PC-3 (cell line): ENCODE measurements around the gene PDE6G. TPM values are rescaled to one million over a fixed set of nuclear protein-coding genes. Genes with fewer than 3 reads are reported as not detected.
A peak's percentile ranks its signal among the peaks of the same experiment; 100 is the strongest.

Source experiments
- ATAC-seq: fragments of 200-7000 bp; cut with Tn5 transposase; 2 replicates; pipeline ENCODE4 v1.9.1; 2020; ENCODE audit warnings: mild to moderate bottlenecking, moderate library complexity
- BruUV-seq: library from RNA; stranded (reverse); fragments of 400-500 nt; replicated peaks from 2 replicates; lab custom pipeline; 2021; lab: Mats Ljungman, UMichigan
- CTCF ChIA-PET: fragments of 300-600 bp; sonication (Branson Sonifier 250); formaldehyde crosslinking; loops from one replicate; lab custom pipeline; 2022; ENCODE audit warnings: antibody characterized with exemption; lab: Charles Lee
- POLR2A ChIA-PET: fragments of 300-600 bp; sonication (Branson Sonifier 250); formaldehyde crosslinking; loops from one replicate; lab custom pipeline; 2022; ENCODE audit warnings: antibody characterized with exemption; ENCODE audit not compliant: unreplicated experiment; lab: Charles Lee
- DNase-seq: peaks from one replicate; pipeline ENCODE4 v3.0.0-alpha.2; 2015
- H2AFZ ChIP-seq: fragments of 300-600 bp; sonication (generic); 2 replicates; pipeline ENCODE4 v1.6.0; 2016; ENCODE audit warnings: antibody characterized with exemption, low read length
- H3F3A ChIP-seq: fragments of 300-600 bp; sonication (generic); one replicate; pipeline ENCODE4 v1.6.0; 2017; ENCODE audit warnings: antibody characterized with exemption, low read length, control low read depth, mild to moderate bottlenecking; ENCODE audit not compliant: unreplicated experiment
- H3K27ac ChIP-seq: fragments of 300-600 bp; sonication (generic); 2 replicates; pipeline ENCODE4 v1.5.1; 2016; ENCODE audit warnings: mild to moderate bottlenecking, low read length
- H3K27me3 ChIP-seq: fragments of 300-600 bp; sonication (generic); 2 replicates; pipeline ENCODE4 v1.6.1; 2016; ENCODE audit warnings: low read length, mixed read lengths
- H3K36me3 ChIP-seq: fragments of 300-600 bp; sonication (generic); 2 replicates; pipeline ENCODE4 v1.6.1; 2016; ENCODE audit warnings: low read depth, mixed run types, low read length, mixed read lengths
- H3K4me1 ChIP-seq: fragments of 300-600 bp; sonication (generic); 2 replicates; pipeline ENCODE4 v1.5.1; 2016; ENCODE audit warnings: low read length; ENCODE audit not compliant: insufficient read depth
- H3K4me2 ChIP-seq: fragments of 300-600 bp; sonication (generic); 2 replicates; pipeline ENCODE4 v1.6.0; 2016; ENCODE audit warnings: low read length
- H3K4me3 ChIP-seq: fragments of 300-600 bp; sonication (generic); 2 replicates; pipeline ENCODE4 v1.5.1; 2016; ENCODE audit warnings: mild to moderate bottlenecking, low read length, mixed read lengths
- H3K79me2 ChIP-seq: fragments of 300-600 bp; sonication (generic); 2 replicates; pipeline ENCODE4 v1.6.1; 2017; ENCODE audit warnings: low read length, mixed read lengths
- H3K9ac ChIP-seq: fragments of 300-600 bp; sonication (generic); 2 replicates; pipeline ENCODE4 v1.6.0; 2016; ENCODE audit warnings: mild to moderate bottlenecking, low read length
- H3K9me2 ChIP-seq: fragments of 300-600 bp; sonication (generic); replicated peaks from 2 replicates; pipeline ENCODE4 v1.6.1; 2016; ENCODE audit warnings: mixed run types, low read length, mixed read lengths
- H3K9me3 ChIP-seq: fragments of 300-600 bp; sonication (generic); 2 replicates; pipeline ENCODE4 v1.6.1; 2016; ENCODE audit warnings: low read length, mixed read lengths
- H4K20me1 ChIP-seq: fragments of 300-600 bp; sonication (generic); 2 replicates; pipeline ENCODE4 v1.6.1; 2016; ENCODE audit warnings: low read length, mixed read lengths
- EZH2 ChIP-seq: fragments of 300-600 bp; sonication (generic); IDR thresholded peaks from one replicate; pipeline ENCODE4 v1.6.1; 2017; ENCODE audit warnings: antibody characterized with exemption, mild to moderate bottlenecking, low read length; ENCODE audit not compliant: unreplicated experiment
- EZH2phosphoT487 ChIP-seq: fragments of 300-600 bp; sonication (generic); IDR thresholded peaks from 2 replicates; pipeline ENCODE4 v1.6.1; 2018; ENCODE audit warnings: mild to moderate bottlenecking, antibody characterized with exemption, low read length, borderline replicate concordance
- intact Hi-C: fragments of 100-400 bp; cut with micrococcal nuclease; formaldehyde crosslinking; loops from 2 replicates; pipeline ENCODE4 v1.9.0; 2023
- total RNA-seq: library from RNA; depleted of rRNA; stranded (reverse); fragments of >200 nt; gene quantifications from 2 replicates; pipeline ENCODE4 v1.2.3, GENCODE V29; 2014
- TF ChIP-seq, protein P1 (sequence below): fragments of 300-600 bp; sonication (generic); conservative IDR thresholded peaks from 2 replicates; pipeline ENCODE4 v1.5.1; 2017; ENCODE audit warnings: antibody characterized with exemption, low read depth, mild to moderate bottlenecking, low read length

The PDE6G gene
- total RNA-seq, 1 experiment from 2014 or later = not detected

DNA sequence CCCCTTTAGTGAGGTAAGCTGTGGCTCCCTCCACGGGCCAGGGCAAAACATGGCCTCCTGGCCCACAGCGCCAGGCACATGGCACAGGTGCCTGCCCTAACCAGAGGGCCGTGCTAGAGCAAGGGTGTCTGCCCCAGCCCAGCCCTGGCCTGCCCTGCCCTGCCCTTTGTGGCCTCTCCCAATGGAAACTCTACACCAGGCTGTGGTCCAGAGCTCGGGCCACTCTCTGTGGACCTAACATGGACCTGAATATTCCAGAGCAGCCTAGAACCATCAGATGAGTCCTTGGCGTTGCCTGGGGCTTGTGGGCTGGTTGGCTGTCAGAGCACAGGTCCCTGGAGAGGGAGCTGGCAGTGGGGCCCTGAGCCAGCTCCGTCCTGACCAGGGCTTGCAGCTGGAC, 38.9 kb upstream of the PDE6G start:
- no peaks in the 10 kb centered on the region for H3K9me3 ChIP-seq
- H3K36me3 ChIP-seq = peaks cover 73% of the 10 kb centered on the region
- peaks cover 3% of the 10 kb centered on the region for H3F3A ChIP-seq
- H3K27ac ChIP-seq = no peak overlapping the region
- DNase-seq (no peak), ATAC-seq (no peak)
- H3K27me3 ChIP-seq = no peaks in the 10 kb centered on the region
- TF ChIP-seq, protein P1, sequence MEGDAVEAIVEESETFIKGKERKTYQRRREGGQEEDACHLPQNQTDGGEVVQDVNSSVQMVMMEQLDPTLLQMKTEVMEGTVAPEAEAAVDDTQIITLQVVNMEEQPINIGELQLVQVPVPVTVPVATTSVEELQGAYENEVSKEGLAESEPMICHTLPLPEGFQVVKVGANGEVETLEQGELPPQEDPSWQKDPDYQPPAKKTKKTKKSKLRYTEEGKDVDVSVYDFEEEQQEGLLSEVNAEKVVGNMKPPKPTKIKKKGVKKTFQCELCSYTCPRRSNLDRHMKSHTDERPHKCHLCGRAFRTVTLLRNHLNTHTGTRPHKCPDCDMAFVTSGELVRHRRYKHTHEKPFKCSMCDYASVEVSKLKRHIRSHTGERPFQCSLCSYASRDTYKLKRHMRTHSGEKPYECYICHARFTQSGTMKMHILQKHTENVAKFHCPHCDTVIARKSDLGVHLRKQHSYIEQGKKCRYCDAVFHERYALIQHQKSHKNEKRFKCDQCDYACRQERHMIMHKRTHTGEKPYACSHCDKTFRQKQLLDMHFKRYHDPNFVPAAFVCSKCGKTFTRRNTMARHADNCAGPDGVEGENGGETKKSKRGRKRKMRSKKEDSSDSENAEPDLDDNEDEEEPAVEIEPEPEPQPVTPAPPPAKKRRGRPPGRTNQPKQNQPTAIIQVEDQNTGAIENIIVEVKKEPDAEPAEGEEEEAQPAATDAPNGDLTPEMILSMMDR = no peak
- no peak overlapping the region for H3K9ac ChIP-seq
- ChIA-PET CTCF (no interaction called here), POLR2A (no interaction called here)
- BruUV-seq = no TSS peak
- intact Hi-C loops = no loop called here
- H2AFZ ChIP-seq = no peak overlapping the region
- H3K4me1 ChIP-seq = no peaks in the 10 kb centered on the region
- H3K4me2 ChIP-seq = no peak overlapping the region
- no peaks in the 10 kb centered on the region; the same call in none of the 2 replicates for H4K20me1 ChIP-seq
- peaks cover 45% of the 10 kb centered on the region for H3K79me2 ChIP-seq
- no peak overlapping the region for H3K4me3 ChIP-seq
- no peaks in the 10 kb centered on the region for H3K9me2 ChIP-seq

- H3K27me3 ChIP-seq = no peaks in the 10 kb centered on the region
- peaks cover 4% of the 10 kb centered on the region for H4K20me1 ChIP-seq
- POLR2A ChIA-PET = no interaction called here
- no peak overlapping the region for H3K9ac ChIP-seq
- H3K4me2 ChIP-seq = no peak overlapping the region
- no peaks in the 10 kb centered on the region for H3K9me2 ChIP-seq
- no peaks in the 10 kb centered on the region for H3K9me3 ChIP-seq
- peaks cover 77% of the 10 kb centered on the region for H3K36me3 ChIP-seq
- TF ChIP-seq EZH2phosphoT487 (no peak), EZH2 (no peak)
- TF ChIP-seq, protein P1 = no peak
- no peak for ATAC-seq
- DNase-seq = no peak
- H3K79me2 ChIP-seq = peaks cover 48% of the 10 kb centered on the region
- intact Hi-C loops = no loop called here
- H3K27ac ChIP-seq = no peak overlapping the region
- no peak overlapping the region for H3K4me3 ChIP-seq
- CTCF ChIA-PET = no interaction called here
- peaks cover 3% of the 10 kb centered on the region for H3F3A ChIP-seq
- no peak overlapping the region for H2AFZ ChIP-seq
- no TSS peak for BruUV-seq
- H3K4me1 ChIP-seq = no peaks in the 10 kb centered on the region
These were observed 38.5 kb upstream of the PDE6G start for GRCh38 chr17:81694810-81695209.

GRCh38 chr17:81693509-81694210, 37.3 kb upstream of the PDE6G start:
- Histone ChIP-seq H3K9me2 (no peaks in the 10 kb centered on the region), H3K27me3 (no peaks in the 10 kb centered on the region), H3K9ac (no peak overlapping the region), H3K4me3 (no peak overlapping the region), H3K27ac (no peak overlapping the region), H3F3A (no peaks in the 10 kb centered on the region), H3K36me3 (peaks cover 78% of the 10 kb centered on the region), H4K20me1 (peaks cover 16% of the 10 kb centered on the region), H3K4me2 (no peak overlapping the region), H2AFZ (no peak overlapping the region), H3K79me2 (peaks cover 48% of the 10 kb centered on the region), H3K9me3 (no peaks in the 10 kb centered on the region), H3K4me1 (no peaks in the 10 kb centered on the region)
- intact Hi-C loops = no loop called here
- DNase-seq (no peak), ATAC-seq (peak; percentile 12; the same call in 1 of the 2 replicates)
- BruUV-seq = no TSS peak
- ChIA-PET CTCF (no interaction called here), POLR2A (no interaction called here)
- TF ChIP-seq, protein P1 = peak; percentile 51
- TF ChIP-seq EZH2 (no peak), EZH2phosphoT487 (no peak)
